Measurements from ENCODE around the gene RCBTB1. TPM values are rescaled to one million over a fixed set of nuclear protein-coding genes. Genes with fewer than 3 reads are reported as not detected.
"Not testable (repeated sequence)": the region's sequence is repeated elsewhere in the genome, so short reads cannot be mapped to it uniquely, and the experiment has no call there.

RCBTB1 gene
- total and polyA plus RNA-seq, 3 experiments from 2014 or later, result 7.3 to 21.2 (median 19.3) TPM

DNA sequence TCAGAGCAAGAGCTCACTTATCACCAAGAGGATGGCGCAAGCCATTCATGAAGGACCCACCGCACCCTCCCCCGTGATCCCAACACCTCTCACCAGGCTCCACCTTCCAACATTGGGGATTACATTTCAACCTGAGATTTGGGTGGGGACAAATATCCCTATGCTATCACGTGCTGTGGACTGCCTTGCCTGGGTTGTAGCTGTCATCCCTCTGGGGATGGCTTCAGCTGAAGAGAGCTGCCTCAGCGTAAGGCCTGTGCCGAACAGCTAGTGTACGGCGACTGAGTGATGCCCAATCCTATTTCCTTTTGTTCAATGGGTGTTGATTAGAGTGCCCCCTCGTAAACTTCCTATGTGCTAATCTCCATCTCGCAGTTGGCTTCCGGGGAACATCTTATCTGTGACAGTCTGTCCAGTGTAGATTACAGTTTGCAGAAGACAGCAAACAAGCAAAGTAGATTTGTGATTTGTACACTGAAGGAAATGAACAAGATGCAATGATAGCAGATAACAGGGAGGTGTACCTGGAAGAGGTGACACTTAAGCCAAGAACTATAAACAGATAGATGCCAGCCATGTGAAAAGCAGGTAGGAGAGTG lies 11.8 kb upstream of the RCBTB1 start:
- H3K9me3 Mint-ChIP-seq, result no peaks in the 10 kb centered on the region
- Histone ChIP-seq H3K4me1 (ENCODE audit: insufficient read depth, low read length) (no peaks in the 10 kb centered on the region), H3K27ac (ENCODE audit: low read depth, low read length) (no peak overlapping the region), H3K4me3 (ENCODE audit: low read length) (no peak overlapping the region), H3K36me3 (ENCODE audit: insufficient read depth, low read length) (no peaks in the 10 kb centered on the region), H3K9me3 (ENCODE audit: low read length) (no peaks in the 10 kb centered on the region), H3K27me3 (ENCODE audit: insufficient read depth, low read length, poor library complexity, severe bottlenecking) (no peaks in the 10 kb centered on the region)
- peaks cover 0 to 4% of the 10 kb centered on the region in 2 donors for H3K27me3 Mint-ChIP-seq
- no peak overlapping the region for H3K27ac Mint-ChIP-seq
- DNase-seq, result no peak
- H3K4me1 Mint-ChIP-seq, result no peaks in the 10 kb centered on the region
- ChIA-PET POLR2A (no interaction called here), CTCF (no interaction called here)
- peaks cover 0 to 4% (median 2%) of the 10 kb centered on the region in 3 donors for H3K36me3 Mint-ChIP-seq
- H3K4me3 Mint-ChIP-seq, result no peak overlapping the region

- DNase-seq, result no peak
- H3K4me1 Mint-ChIP-seq, result no peaks in the 10 kb centered on the region
- Histone ChIP-seq H3K27ac (ENCODE audit: low read depth, low read length) (no peak overlapping the region), H3K4me3 (ENCODE audit: low read length) (no peak overlapping the region), H3K27me3 (ENCODE audit: insufficient read depth, low read length, poor library complexity, severe bottlenecking) (no peaks in the 10 kb centered on the region), H3K36me3 (ENCODE audit: insufficient read depth, low read length) (no peaks in the 10 kb centered on the region), H3K4me1 (ENCODE audit: insufficient read depth, low read length) (no peaks in the 10 kb centered on the region), H3K9me3 (ENCODE audit: low read length) (no peaks in the 10 kb centered on the region)
- H3K27me3 Mint-ChIP-seq, result peaks cover 0 to 4% of the 10 kb centered on the region in 2 donors
- no peak overlapping the region for H3K4me3 Mint-ChIP-seq
- ChIA-PET CTCF (no interaction called here), POLR2A (interaction anchor here (0.5 kb wide), 1 partner anchor 10 kb away, joined by 3 read pairs; no protein-coding TSS in a partner anchor)
- H3K27ac Mint-ChIP-seq, result no peak overlapping the region
- H3K9me3 Mint-ChIP-seq, result no peaks in the 10 kb centered on the region
- peaks cover 0 to 4% (median 2%) of the 10 kb centered on the region in 3 donors for H3K36me3 Mint-ChIP-seq
Measured at GRCh38 chr13:49596221-49596620, 10.9 kb upstream of the RCBTB1 start.

DNA sequence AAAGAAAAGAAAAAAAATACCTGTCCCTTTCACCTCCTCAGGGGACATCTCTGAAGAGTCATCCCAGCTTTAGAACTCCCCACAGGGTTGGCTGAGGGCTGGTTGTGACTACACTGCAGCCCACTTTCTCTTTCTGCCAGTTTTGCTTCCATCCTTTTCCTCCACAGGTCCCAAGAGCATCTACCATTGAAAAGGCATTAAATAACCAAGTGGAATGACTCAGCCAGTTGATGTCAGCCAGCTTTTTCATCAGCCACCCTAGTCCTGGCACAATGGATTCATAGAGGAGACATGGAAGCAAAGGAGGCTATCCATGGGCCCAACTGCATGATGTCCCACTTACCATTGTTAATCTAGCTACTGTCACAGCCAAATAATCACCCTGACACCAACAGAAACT lies 9.2 kb upstream of the RCBTB1 start:
- Histone ChIP-seq H3K9me3 (ENCODE audit: low read length) (no peaks in the 10 kb centered on the region), H3K36me3 (ENCODE audit: insufficient read depth, low read length) (no peaks in the 10 kb centered on the region), H3K27ac (ENCODE audit: low read depth, low read length) (no peak overlapping the region), H3K27me3 (ENCODE audit: insufficient read depth, low read length, poor library complexity, severe bottlenecking) (no peaks in the 10 kb centered on the region), H3K4me1 (ENCODE audit: insufficient read depth, low read length) (no peaks in the 10 kb centered on the region), H3K4me3 (ENCODE audit: low read length) (no peak overlapping the region)
- Mint-ChIP-seq H3K27me3 (peaks cover 0 to 4% of the 10 kb centered on the region in 2 donors), H3K27ac (no peak overlapping the region), H3K9me3 (no peaks in the 10 kb centered on the region), H3K4me1 (no peaks in the 10 kb centered on the region), H3K36me3 (peaks cover 0 to 4% (median 2%) of the 10 kb centered on the region in 3 donors), H3K4me3 (no peak overlapping the region)
- no peak for DNase-seq
- POLR2A ChIA-PET, result interaction anchor here (0.7 kb wide), 1 partner anchor 8 kb away, joined by 4 read pairs; no protein-coding TSS in a partner anchor
- CTCF ChIA-PET, result no interaction called here

DNA sequence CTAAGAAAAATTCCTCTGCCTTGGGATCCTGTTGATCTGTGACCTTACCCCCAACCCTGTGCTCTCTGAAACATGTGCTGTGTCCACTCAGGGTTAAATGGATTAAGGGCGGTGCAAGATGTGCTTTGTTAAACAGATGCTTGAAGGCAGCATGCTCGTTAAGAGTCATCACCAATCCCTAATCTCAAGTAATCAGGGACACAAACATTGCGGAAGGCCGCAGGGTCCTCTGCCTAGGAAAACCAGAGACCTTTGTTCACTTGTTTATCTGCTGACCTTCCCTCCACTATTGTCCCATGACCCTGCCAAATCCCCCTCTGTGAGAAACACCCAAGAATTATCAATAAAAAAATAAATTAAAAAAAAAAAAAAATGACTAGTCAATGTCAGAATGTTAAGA lies 8.5 kb upstream of the RCBTB1 start:
- H3K27ac Mint-ChIP-seq; H3K4me3 Mint-ChIP-seq; H3K36me3 Mint-ChIP-seq; CTCF ChIA-PET; H3K27ac ChIP-seq (ENCODE audit: low read depth, low read length); H3K4me1 ChIP-seq (ENCODE audit: insufficient read depth, low read length); H3K27me3 ChIP-seq (ENCODE audit: insufficient read depth, low read length, poor library complexity, severe bottlenecking); H3K27me3 Mint-ChIP-seq; H3K4me1 Mint-ChIP-seq; DNase-seq; H3K4me3 ChIP-seq (ENCODE audit: low read length); H3K36me3 ChIP-seq (ENCODE audit: insufficient read depth, low read length); H3K9me3 Mint-ChIP-seq; H3K9me3 ChIP-seq (ENCODE audit: low read length): not testable (repeated sequence)
- POLR2A ChIA-PET, result interaction anchor here (0.7 kb wide), 1 partner anchor 8 kb away, joined by 4 read pairs; no protein-coding TSS in a partner anchor

DNA sequence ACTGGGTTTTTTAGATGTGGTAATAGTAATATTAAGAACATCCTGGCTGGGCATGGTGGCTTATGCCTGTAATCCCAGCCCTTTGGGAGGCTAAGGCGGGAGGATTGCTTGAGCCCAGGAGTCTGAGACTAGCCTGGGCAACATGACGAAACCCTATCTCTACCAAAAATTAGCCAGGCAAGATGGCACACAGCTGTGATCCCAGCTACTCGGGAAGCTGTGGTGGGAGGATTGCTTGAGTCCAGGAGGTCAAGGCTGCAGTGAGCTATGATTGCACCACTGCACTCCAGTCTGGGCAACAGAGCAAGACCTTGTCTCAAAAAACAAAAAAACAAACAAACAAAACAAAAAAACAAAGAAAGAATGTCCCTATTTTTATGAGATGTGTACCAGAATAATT lies 5.4 kb upstream of the RCBTB1 start:
- H3K4me3 ChIP-seq (ENCODE audit: low read length); H3K27me3 ChIP-seq (ENCODE audit: insufficient read depth, low read length, poor library complexity, severe bottlenecking); H3K27me3 Mint-ChIP-seq; DNase-seq; H3K36me3 Mint-ChIP-seq; H3K36me3 ChIP-seq (ENCODE audit: insufficient read depth, low read length); H3K4me3 Mint-ChIP-seq; H3K4me1 ChIP-seq (ENCODE audit: insufficient read depth, low read length); H3K9me3 Mint-ChIP-seq; H3K9me3 ChIP-seq (ENCODE audit: low read length); POLR2A ChIA-PET; H3K27ac ChIP-seq (ENCODE audit: low read depth, low read length): not testable (repeated sequence)
- CTCF ChIA-PET, result interaction anchor here (0.7 kb wide), 1 partner anchor 354 kb away, joined by 3 read pairs; no protein-coding TSS in a partner anchor
- Mint-ChIP-seq H3K27ac (peak overlapping the region in 1 of 8 donors; percentile 35), H3K4me1 (peaks cover 6 to 11% (median 10%) of the 10 kb centered on the region in 3 donors)

DNA sequence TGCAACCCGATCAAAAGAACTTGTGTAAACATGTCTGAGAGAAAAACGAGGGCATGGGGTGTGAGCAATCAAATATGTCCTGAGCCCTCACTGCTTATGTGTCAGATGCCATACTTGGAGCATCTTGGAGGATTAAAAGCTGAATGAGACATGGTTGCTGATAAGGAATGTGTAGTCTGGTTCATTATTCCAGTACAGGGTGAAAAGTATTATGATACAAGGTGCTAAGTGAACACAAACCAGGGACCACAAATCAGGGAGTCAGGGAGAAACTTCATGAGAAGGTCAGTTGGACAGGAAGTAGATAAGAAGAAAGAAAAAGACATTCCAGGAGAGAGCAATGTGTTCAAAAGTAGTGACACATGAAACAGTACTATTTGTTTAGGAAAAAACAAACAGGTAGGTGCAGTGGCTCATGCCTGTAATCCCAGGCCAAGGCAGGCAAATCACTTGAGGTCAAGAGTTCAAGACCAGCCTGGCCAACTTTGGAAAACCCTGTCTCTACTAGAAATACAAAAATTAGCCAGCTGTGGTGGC lies 2.0 kb upstream of the RCBTB1 start:
- ChIA-PET CTCF (interaction anchor here (1.2 kb wide), 1 partner anchor 19 kb away, joined by 3 read pairs; no protein-coding TSS in a partner anchor), POLR2A (no interaction called here)
- H3K4me3 Mint-ChIP-seq, result peak overlapping the region in 2 of 7 donors; percentile 33 to 93

DNA sequence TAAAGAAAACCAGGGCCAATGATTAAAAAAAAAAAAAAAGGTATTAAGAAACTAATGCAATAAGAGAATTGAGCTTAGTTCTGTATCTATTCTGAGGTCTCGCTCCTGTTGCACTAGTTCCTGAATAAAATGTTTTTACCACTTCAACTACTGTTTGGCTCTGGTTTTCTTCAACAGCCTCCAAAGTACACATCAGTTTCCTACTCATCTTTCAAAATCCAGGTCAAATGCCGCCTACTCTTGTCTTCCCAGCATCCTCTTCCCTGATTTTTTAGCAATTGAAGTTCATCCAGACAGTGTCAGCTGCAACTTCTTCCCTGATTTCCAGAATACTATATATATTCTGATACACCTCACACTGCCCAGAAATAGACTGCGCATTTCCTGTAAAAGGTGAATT lies 1.4 kb upstream of the RCBTB1 start:
- H3K9me3 Mint-ChIP-seq, result no peaks in the 10 kb centered on the region
- POLR2A ChIA-PET, result no interaction called here
- Histone ChIP-seq H3K4me3 (ENCODE audit: low read length) (no peak overlapping the region), H3K27me3 (ENCODE audit: insufficient read depth, low read length, poor library complexity, severe bottlenecking) (no peaks in the 10 kb centered on the region), H3K4me1 (ENCODE audit: insufficient read depth, low read length) (peaks cover 13% of the 10 kb centered on the region), H3K9me3 (ENCODE audit: low read length) (no peaks in the 10 kb centered on the region), H3K36me3 (ENCODE audit: insufficient read depth, low read length) (no peaks in the 10 kb centered on the region), H3K27ac (ENCODE audit: low read depth, low read length) (no peak overlapping the region)
- H3K4me1 Mint-ChIP-seq, result peaks cover 28 to 39% (median 36%) of the 10 kb centered on the region in 3 donors
- H3K27ac Mint-ChIP-seq, result peak overlapping the region in 4 of 8 donors; percentile 50 to 90 (median 85)
- no peak for DNase-seq
- no peaks in the 10 kb centered on the region for H3K27me3 Mint-ChIP-seq
- H3K4me3 Mint-ChIP-seq, result peak overlapping the region; percentile 87 to 98 (median 92)
- H3K36me3 Mint-ChIP-seq, result peaks cover 0 to 7% (median 3%) of the 10 kb centered on the region in 3 donors
- CTCF ChIA-PET, result interaction anchor here (0.8 to 1.3 kb wide), 2 partner anchors 206 to 487 kb away, joined by 3 read pairs; no protein-coding TSS in a partner anchor

More for the DNA sequence above, 2.0 kb upstream of the RCBTB1 start:
- Histone ChIP-seq H3K9me3 (ENCODE audit: low read length) (no peaks in the 10 kb centered on the region), H3K36me3 (ENCODE audit: insufficient read depth, low read length) (no peaks in the 10 kb centered on the region), H3K27ac (ENCODE audit: low read depth, low read length) (no peak overlapping the region), H3K4me3 (ENCODE audit: low read length) (no peak overlapping the region), H3K27me3 (ENCODE audit: insufficient read depth, low read length, poor library complexity, severe bottlenecking) (no peaks in the 10 kb centered on the region), H3K4me1 (ENCODE audit: insufficient read depth, low read length) (peaks cover 13% of the 10 kb centered on the region)
- H3K4me1 Mint-ChIP-seq, result peaks cover 25 to 35% (median 32%) of the 10 kb centered on the region in 3 donors
- DNase-seq, result no peak
- no peak overlapping the region for H3K27ac Mint-ChIP-seq
- H3K27me3 Mint-ChIP-seq, result no peaks in the 10 kb centered on the region
- no peaks in the 10 kb centered on the region for H3K9me3 Mint-ChIP-seq
- peaks cover 0 to 4% (median 0%) of the 10 kb centered on the region in 3 donors for H3K36me3 Mint-ChIP-seq

DNA sequence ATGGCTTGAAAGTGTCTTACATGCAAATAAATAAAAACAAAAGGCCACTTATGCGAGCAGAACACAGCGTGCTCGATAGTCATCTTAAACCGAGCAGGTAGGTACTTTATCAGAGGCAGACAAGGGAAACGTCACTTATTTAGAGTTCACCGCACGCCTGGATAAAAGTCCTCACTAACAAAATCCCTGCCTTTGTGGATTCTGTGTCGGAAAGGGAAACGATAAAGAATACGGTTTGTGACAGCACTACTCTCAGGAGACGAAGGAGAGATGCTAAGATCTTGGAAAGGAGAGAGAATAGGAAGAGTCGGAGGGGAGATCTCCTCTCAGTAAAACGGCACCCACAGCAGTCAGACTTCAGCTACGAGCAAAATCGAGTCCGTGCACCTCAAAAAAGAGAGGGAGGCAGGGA lies 581 bp downstream of the RCBTB1 start:
- ChIA-PET POLR2A (interaction anchor here (0.5 to 1.3 kb wide), 5 partner anchors 23 to 239 kb away, joined by 3 to 12 read pairs (median 4); partner anchors contain the start of genes CAB39L, PHF11 and SETDB2), CTCF (interaction anchor here (0.5 to 1.3 kb wide), 5 partner anchors 15 to 284 kb away, joined by 3 to 4 read pairs (median 3); partner anchors contain the start of gene PHF11)
- Histone ChIP-seq H3K4me3 (ENCODE audit: low read length) (peak overlapping the region; percentile 91), H3K9me3 (ENCODE audit: low read length) (no peaks in the 10 kb centered on the region), H3K27ac (ENCODE audit: low read depth, low read length) (peak overlapping the region; percentile 70), H3K27me3 (ENCODE audit: insufficient read depth, low read length, poor library complexity, severe bottlenecking) (no peaks in the 10 kb centered on the region), H3K4me1 (ENCODE audit: insufficient read depth, low read length) (peaks cover 13% of the 10 kb centered on the region), H3K36me3 (ENCODE audit: insufficient read depth, low read length) (no peaks in the 10 kb centered on the region)
- H3K9me3 Mint-ChIP-seq, result no peaks in the 10 kb centered on the region
- H3K27ac Mint-ChIP-seq, result peak overlapping the region; percentile 34 to 99 (median 90)
- DNase-seq, result no peak
- peaks cover 35 to 48% (median 46%) of the 10 kb centered on the region in 3 donors for H3K4me1 Mint-ChIP-seq
- peaks cover 0 to 24% (median 10%) of the 10 kb centered on the region in 3 donors for H3K36me3 Mint-ChIP-seq
- no peaks in the 10 kb centered on the region for H3K27me3 Mint-ChIP-seq
- peak overlapping the region; percentile 88 to 98 (median 91) for H3K4me3 Mint-ChIP-seq

All from CD8-positive, alpha-beta memory T cell (primary cell).